HG03342 (cell line): ENCODE results near the gene FLRT1.

Source experiments
- ATAC-seq: cut with Tn5 transposase; IDR thresholded peaks from one replicate; pipeline ENCODE4 v1.9.1; 2021; ENCODE audit warnings: mild to moderate bottlenecking, moderate library complexity; ENCODE audit not compliant: unreplicated experiment

The FLRT1 gene

DNA sequence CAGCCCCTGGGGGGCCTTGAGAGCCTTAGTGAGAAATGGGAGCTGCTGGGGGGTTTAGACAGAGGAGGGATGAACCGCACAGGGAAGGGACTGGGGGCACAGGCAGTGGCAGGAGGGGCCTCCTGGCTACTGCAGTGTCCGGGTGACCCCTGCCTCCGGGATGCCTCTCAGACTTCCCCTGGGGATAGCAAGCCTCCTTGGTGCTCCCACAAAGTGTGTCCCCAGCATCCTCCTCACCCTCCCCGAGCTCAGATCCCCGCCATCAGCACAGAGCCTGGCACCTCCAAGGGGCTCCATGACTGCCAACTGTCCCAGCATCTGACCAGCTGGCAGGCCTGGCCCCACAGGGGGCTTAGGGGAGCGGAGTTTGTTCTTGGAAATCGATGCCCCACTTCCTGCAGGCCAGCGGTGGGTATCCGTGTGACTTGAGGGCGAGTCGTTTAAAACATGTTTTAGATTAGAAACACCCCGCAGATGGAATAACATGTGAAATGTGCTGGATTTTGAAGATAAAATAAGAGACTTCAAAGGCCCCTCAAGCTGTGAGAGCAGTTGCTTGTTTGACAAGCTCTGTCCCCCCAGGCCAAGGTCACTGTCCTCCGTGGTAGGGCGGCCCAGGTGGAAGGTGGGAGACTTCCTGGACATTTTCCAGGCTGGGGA, 13.5 kb upstream of the FLRT1 start:
- ATAC-seq = no peak

DNA sequence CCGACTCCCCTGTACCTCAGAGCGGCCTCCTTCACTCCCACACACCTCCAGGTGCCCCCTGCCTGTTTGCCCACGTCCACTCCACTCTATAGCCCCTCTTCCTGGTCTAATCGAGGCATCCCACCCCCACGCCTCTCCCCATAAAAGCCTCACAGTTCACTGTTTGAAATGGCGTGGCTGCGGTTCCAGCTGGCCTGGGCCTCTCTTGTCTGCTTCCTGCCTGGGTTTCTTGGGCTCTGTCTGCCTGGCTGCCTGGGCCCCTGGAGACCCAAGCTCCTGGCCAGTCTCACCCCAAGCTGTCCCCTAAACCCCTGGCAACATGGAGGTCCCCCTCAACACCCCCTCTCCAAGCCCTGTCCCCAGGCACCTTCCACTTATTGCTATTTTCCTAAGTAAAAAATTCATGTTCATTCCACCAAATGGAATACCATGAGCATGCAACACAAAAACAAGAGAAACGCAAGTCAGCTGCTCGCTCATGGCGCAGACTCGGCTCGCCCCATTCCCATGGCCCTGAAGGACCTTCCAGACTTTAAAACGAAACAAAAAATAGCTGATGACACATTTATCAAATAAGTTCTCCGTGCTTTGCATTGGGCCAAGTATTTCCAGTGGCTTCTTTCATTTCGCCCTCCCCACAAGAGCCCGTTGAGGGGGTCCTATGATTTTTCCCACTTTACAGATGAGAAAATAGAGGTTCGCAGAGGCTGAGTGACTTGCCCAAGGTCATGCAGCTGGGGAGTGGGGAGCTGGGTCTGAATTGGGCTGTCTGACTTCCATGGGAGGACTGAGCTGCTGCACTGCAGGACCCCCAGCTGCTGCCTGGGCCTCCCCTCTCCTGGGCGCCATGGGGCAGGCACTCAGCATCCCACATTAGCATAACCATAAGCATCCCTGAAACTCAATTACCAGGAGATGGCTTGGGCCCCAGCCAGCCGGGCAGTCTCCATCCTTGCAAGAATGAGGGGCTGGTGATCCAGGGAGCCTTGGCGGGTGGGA, 11.7 kb upstream of the FLRT1 start:
- ATAC-seq = no peak

DNA sequence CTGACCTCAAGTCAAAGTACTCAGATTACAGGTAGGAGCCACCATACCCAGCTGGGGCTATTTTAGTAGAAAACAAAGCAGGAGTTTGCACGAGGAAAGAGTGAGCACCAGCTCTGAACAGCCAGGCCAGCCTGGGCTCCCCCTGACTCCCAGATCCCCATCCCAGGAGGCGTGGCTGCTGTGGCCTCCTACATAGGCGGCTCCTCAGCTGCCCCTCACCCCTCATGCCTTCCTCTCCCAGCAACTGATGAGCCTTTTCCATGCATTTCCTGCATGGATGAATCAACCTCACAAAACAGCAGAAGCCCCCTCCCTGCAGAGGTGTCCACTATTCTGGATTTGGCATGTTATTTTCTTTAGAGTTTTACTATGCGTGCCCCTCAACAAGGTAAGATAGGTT, 10.5 kb upstream of the FLRT1 start:
- no peak for ATAC-seq

DNA sequence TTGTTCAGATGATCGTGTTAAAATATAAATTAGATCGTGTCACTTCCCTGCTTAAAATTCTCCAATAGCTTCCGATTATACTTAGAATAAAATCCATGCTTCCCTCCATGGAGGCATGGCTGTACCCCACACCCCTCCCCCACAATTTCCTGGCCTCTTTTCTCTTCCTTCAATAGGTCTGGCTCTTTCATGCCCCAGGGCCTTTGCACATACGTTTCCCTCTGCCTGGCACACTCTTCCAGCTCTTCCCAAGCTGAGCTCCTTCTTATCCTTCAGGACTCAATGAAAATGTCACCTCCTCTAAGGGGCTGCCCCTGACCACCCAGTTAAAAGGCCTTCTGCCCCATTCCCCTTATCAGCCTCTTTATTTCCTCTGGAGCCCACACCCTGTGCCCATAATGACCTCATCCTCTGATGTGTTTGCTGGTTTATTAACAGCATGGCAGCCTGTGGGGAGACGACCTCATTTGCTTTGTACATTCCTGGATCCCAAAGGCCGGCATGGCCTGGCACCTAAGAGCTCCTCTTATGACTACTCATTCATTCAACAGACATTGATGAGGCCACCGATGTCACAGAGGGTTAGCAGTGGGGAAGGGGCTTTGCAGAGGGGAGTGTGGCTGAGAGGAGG, 9.0 kb upstream of the FLRT1 start:
- no peak for ATAC-seq

GRCh38 chr11:64027651-64028397, 7.9 kb upstream of the FLRT1 start:
- ATAC-seq = no peak

- ATAC-seq = no peak
Measured at GRCh38 chr11:64028398-64029115, 7.2 kb upstream of the FLRT1 start.

GRCh38 chr11:64029773-64030172, 6.0 kb upstream of the FLRT1 start:
- ATAC-seq = no peak

DNA sequence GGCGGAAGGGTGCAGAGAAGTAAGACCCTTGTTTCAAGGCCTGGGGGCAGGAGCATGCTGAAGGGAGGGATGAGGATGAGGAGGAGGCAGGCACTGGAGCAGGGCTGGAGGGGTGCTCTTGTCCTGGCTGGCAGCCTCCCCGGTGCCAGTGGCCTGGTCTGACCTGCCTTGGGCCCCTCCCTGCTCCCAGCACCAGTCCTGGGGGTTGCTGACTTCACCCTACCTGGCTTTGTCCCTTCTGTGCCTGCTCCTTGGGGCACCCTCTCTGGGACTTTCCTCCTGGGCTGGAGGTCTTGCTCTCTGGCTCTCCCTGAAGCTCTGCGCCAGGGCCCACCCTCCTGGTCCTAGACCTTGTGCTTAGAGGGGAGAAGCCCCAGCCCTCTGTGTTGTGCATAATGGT, 4.7 kb upstream of the FLRT1 start:
- no peak for ATAC-seq

DNA sequence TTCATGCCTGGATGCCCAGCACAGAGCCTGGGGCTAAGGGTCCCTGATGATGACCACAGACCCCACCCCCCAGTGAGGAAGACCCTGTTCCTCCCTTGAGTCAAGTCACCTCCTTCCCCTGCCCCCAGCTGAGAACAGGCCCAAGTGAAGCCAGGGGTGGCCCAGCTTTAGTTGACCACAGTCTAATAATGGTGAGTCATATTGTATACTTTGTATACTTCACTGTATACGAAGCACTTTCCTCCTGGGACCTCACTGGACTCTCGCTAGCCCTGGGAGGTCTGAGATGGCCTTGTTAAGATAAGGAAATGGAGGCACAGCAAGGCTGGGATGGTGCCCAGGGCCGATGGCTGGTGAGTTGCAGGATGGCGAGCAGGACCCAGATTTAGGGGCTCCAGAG, 3.7 kb upstream of the FLRT1 start:
- ATAC-seq = no peak

DNA sequence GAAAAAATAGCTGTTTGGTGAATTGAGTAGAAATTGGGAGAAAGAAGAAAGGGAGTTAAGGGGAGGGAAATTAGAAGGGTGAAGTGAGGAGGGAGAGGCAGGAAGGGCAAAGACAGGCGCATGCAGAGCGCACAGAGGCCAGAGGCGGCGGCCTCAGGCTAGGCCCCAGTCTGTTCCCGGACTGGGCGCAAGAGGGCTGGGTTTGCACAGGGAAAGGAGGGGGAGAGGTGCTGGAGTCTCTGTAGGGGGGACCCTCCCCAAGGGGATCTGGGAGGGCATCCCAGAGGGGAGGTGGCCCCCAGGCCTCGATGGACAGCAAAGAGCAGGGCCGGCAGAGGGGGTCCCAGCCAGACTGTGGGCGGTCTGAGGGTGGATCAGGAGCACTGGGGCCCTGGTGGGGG, 1.3 kb upstream of the FLRT1 start:
- ATAC-seq = no peak

DNA sequence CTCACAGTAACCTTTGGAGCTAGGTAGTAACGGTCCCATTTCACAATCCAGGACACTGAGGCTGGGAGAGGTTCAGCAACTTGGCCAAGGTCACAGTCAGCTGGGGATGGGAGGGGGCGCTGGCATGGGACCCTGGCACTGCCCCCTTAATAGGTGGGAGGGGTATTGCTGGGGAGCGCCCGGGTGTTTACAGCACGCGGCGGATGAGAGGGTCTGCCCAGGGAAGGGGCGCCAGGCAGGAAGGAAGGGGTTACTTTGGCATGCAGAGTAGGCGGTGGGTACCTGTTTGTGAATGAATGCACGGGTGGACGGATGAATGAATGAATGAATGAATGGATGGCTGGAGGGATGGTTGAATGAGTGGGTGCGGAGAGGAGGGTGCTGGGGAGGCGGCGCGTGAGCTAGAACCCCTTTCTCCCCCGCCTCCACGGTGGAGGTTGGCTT, 628 bp upstream of the FLRT1 start:
- no peak for ATAC-seq

GRCh38 chr11:64036087-64037026, 626 bp downstream of the FLRT1 start:
- no peak for ATAC-seq

DNA sequence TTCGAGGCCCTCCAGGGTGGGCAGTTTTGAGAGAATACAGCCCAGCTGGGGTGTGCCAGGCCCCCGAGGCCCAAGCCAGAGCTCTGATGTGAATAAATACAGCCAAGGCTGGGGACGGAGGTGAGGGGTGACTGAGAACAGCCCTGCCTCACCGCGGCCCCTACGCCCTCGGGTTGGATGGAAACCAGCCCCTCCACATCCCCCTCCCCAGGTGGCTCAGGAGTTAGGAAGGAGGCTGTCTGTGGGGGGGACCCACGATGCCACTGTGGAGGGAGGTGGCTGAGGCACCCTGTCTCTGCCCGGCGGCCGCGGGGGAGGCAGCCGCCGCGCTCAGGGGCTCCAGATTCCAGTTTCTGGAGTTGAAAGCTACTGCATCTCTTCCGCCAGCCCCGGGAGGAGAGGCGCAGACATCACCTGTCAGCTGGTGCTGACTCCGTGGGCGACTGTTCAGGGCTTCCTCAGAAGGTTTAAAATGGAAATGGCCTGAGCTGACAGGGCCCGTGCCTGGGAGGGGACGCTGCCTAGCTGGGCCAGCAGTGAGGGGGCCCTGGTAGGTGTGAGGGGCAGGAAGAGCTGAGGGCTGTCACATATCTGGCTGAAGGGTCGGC, 1.4 kb downstream of the FLRT1 start:
- ATAC-seq = no peak

- ATAC-seq = no peak
Measured at GRCh38 chr11:64038500-64038899, 2.8 kb downstream of the FLRT1 start.

GRCh38 chr11:64039012-64039665, 3.4 kb downstream of the FLRT1 start:
- ATAC-seq = no peak

GRCh38 chr11:64040684-64041322, 5.1 kb downstream of the FLRT1 start:
- no peak for ATAC-seq

- no peak for ATAC-seq
Measured at GRCh38 chr11:64041846-64042245, 6.1 kb downstream of the FLRT1 start.

DNA sequence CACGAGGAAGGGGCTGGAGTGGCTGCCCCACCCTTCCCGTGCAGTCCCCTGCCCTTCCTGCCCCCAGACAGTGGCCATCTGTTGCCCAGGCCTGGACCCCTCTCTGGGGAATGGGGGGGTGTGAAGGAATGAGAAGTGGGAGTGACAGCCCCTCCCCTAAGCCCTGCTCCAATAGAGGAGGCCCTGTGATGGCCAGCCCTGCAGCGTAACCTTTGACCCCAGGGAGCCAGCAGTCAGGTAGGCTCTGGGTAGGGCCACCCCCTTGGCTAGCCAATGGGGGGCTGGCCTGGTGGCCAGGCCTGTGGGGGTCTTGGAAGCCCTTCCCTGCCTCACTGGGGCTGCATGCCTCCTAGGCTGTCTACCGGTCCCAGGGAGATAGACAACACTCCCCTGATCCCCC, 6.6 kb downstream of the FLRT1 start:
- ATAC-seq = no peak
